GM19468 (cell line): ENCODE data around the gene CTDSP1.

Experiments
- ATAC-seq: cut with Tn5 transposase; IDR thresholded peaks from one replicate; pipeline ENCODE4 v1.9.1; 2021; ENCODE audit warnings: mild to moderate bottlenecking, moderate library complexity, moderate number of reproducible peaks; ENCODE audit not compliant: unreplicated experiment; ENCODE audit errors: extremely low read depth

The CTDSP1 gene

GRCh38 chr2:218397820-218398436, 1.7 kb upstream of the CTDSP1 start:
- ATAC-seq, result no peak

DNA sequence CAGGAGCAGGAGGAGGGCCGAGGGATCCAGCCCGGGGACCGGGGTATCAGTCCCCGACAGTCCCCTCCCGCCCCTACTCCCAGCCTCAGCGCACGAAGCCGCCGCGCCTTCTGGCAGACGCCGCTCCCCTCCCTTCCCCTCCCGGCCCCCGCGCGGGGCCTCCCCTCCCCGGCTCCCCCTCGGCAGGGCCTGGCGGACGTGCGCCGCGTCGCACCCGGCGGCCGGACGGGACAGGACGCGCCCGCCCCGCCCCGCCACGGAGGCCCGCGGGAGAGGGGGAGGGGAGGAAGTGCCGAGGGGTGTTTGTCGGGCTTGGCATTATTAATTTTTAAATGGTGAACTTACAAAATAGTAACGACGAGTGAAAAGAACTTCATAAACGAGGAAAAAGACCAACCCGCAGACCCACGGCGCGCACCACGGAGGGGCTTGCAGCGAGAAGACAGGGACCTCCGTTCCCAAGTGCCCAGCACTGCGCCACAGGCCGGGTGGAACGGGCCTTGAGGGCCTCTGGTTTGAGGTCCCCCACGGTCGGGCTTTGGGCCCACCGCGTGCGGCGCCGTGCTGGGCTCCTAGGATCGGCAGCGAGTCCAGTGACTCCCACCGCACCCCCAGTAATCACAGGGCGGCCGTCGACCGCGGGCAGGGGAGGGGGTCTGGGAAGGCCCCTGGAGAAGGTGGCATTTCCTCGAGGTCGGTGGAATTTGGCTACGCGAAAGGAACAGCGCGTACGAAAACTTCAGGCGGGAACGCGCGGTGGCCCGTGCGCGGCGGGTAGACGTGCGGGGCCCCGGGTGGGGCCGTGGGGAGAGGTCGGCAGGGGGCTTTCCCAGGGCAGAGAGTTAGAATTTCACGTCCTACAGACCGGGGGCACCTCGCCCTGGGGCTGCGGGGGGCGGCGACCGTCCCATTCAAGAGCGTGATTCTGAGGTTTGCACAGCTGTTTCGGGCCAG, 954 bp upstream of the CTDSP1 start:
- ATAC-seq, result no peak

DNA sequence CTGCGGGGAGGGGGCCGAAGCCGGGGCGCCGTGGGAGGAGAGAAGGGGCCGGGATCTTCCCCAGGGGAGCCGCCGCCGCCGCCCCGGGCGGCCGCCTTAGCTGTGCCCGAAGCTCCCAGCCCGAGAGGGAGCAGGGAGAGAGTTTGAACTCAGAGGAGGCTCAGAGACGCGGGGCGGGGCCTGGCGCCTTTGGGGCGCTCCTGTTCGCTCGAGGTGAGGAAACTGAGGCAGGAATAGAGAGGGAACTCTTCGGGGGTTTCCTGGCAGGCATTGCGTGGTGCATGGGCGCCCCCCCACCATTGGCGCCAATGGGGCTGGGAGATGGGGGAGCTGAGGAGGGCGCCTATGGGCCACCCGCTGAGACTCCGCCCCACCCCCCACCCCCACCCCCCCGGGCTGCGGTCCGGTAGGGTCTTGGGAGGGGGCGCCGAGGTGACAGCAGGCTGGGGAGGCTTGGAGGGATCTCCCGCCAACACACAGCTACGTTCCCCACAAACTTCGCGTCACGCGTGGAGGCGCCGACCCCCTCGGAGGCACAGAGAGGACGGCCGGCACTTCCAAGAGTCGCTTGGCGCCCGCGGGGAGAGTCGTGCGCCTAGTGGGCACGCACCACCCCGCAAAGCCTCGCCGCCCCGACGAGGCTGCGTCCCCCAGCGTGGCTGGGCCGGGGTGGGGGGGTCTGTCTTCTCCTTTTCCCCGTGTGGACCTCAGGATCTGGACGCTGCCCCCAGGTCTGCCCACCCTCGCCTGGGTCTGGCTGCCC, 680 bp downstream of the CTDSP1 start:
- ATAC-seq, result no peak

DNA sequence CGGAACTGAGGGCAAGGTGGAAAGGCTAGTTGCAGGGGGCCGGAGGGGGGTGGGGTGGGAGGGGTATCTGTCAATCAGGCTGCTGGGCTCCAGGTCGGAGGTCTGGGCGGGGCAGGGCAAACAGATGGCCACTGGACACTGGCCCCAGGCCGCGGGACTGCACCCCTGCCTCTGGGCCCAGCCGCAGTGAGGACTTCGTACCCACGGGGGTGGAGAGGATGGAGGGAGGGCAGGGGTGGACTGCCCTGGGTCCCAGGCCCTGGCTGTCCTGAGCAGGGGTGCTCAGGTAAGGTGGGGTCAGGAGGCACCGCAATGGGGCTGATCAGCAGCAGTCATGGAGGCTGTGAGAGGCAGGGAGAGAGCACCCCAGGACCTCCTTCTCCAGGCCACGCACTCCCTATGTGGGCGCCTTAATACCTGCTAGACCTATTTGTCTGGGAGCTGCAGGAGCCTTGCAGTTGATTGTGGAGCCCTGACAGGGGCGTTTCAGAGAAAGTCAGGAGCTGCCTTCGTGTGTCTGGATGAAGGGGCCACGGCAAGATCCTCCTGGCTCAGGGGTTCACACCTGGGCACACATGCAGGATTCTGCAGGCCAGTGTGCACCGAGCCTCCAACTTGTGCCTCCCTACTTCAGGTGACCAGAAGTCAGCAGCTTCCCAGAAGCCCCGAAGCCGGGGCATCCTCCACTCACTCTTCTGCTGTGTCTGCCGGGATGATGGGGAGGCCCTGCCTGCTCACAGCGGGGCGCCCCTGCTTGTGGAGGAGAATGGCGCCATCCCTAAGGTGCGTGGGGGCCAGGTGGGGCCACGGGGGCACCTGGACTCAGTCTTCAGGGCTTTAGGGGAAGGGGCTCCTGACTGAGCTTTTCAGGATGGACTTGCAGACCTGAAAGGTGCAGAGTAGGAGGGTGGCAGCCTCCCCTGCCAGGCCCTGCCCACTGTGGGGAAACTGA, 1.5 kb downstream of the CTDSP1 start:
- ATAC-seq, result no peak

DNA sequence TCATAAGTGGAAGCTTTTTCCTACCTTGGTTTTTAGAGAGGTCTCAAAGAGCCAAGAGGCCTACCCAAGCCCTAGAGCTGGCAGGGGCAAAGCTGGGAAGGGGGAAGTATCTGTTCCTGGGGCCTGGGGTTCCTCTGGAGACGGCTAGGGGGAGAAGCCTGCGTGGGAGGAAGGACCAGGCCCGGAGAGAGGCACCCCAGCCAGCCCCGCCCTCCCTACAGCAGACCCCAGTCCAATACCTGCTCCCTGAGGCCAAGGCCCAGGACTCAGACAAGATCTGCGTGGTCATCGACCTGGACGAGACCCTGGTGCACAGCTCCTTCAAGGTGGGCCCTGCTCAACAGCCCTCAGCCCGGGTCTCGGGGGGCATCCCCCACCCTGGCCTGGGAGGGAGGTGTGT, 2.2 kb downstream of the CTDSP1 start:
- no peak for ATAC-seq

GRCh38 chr2:218402491-218402901, 2.8 kb downstream of the CTDSP1 start:
- no peak for ATAC-seq

- no peak for ATAC-seq
Measured at GRCh38 chr2:218402911-218403411, 3.3 kb downstream of the CTDSP1 start.

- ATAC-seq, result no peak
Measured at GRCh38 chr2:218403810-218404209, 4.1 kb downstream of the CTDSP1 start.

- ATAC-seq, result no peak
Measured at GRCh38 chr2:218404351-218405085, 4.8 kb downstream of the CTDSP1 start.

DNA sequence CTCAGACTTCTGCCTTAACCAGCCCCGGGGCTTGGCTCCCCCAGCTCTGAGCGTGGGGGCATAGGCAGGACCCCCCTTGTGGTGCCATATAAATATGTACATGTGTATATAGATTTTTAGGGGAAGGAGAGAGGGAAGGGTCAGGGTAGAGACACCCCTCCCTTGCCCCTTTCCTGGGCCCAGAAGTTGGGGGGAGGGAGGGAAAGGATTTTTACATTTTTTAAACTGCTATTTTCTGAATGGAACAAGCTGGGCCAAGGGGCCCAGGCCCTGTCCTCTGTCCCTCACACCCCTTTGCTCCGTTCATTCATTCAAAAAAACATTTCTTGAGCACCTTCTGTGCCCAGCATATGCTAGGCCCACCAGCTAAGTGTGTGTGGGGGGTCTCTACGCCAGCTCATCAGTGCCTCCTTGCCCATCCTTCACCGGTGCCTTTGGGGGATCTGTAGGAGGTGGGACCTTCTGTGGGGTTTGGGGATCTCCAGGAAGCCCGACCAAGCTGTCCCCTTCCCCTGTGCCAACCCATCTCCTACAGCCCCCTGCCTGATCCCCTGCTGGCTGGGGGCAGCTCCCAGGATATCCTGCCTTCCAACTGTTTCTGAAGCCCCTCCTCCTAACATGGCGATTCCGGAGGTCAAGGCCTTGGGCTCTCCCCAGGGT, 5.5 kb downstream of the CTDSP1 start:
- no peak for ATAC-seq

DNA sequence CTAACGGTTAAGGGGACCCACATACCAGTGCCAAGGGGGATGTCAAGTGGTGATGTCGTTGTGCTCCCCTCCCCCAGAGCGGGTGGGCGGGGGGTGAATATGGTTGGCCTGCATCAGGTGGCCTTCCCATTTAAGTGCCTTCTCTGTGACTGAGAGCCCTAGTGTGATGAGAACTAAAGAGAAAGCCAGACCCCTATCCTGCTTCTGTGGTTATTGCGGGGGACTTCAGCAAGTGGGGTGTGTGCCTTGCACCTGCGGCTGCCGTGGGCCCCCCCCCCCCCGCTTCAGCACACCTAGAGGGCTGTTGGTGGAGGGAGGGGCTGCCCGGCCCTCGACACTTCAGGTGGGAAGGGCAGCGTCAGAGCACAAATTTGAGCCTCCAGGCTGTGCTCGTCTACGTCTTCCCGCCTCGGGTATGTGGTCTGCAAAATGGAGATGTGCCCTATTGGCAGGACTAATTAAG, 6.1 kb downstream of the CTDSP1 start:
- ATAC-seq, result no peak

GRCh38 chr2:218406209-218406948, 6.7 kb downstream of the CTDSP1 start:
- peak; percentile 77 for ATAC-seq

- no peak for ATAC-seq
Measured at GRCh38 chr2:218406949-218407618, 7.4 kb downstream of the CTDSP1 start.

- ATAC-seq, result no peak
Measured at GRCh38 chr2:218407717-218408116, 8.0 kb downstream of the CTDSP1 start.

GRCh38 chr2:218418321-218418716, 18.7 kb downstream of the CTDSP1 start:
- ATAC-seq, result no peak

- no peak for ATAC-seq
Measured at GRCh38 chr2:218418717-218419458, 19.2 kb downstream of the CTDSP1 start, which contains the start of gene VIL1. Gene VIL1, plus strand, starts transcription at chr2:218419123. Its CDS starts 4,656 bp downstream, at chr2:218423779.
